K562 (cell line): ENCODE data around the gene AIF1. TPM values are rescaled to one million over a fixed set of nuclear protein-coding genes. Genes with fewer than 3 reads are reported as not detected.

Experiments
- BCOR ChIP-seq: fragments of 450-650 bp; IDR thresholded peaks from 2 replicates; pipeline ENCODE4 v1.6.1; 2016
- CBX1 ChIP-seq: sonication (generic); IDR thresholded peaks from 2 replicates; pipeline ENCODE4 v1.6.1; 2016; ENCODE audit warnings: antibody characterized with exemption, low read depth, mild to moderate bottlenecking
- CBX2 ChIP-seq: fragments of 200-600 bp; sonication (generic); IDR thresholded peaks from one replicate; pipeline ENCODE4 v1.6.1; 2012; ENCODE audit warnings: mild to moderate bottlenecking, low read length, inconsistent platforms; ENCODE audit not compliant: insufficient read depth, poor library complexity, severe bottlenecking
- CHD2 ChIP-seq: IDR thresholded peaks from 2 replicates; pipeline ENCODE4 v1.6.1; 2011; ENCODE audit warnings: low read depth, low read length
- FUS ChIP-seq: fragments of 200-400 bp; formaldehyde crosslinking; optimal IDR thresholded peaks from 2 replicates; pipeline ENCODE3; 2017; ENCODE audit warnings: low read depth, low read length
- ILF3 ChIP-seq: fragments of 450-650 bp; IDR thresholded peaks from 2 replicates; pipeline ENCODE4 v1.6.1; 2018; ENCODE audit warnings: antibody characterized with exemption, mild to moderate bottlenecking, moderate library complexity, borderline replicate concordance
- KLF13 ChIP-seq: fragments of 450-650 bp; IDR thresholded peaks from 2 replicates; pipeline ENCODE4 v1.6.1; 2016; ENCODE audit warnings: missing genetic modification characterization, low read depth, mild to moderate bottlenecking, missing compliant biosample characterization, moderate library complexity, borderline replicate concordance
- NR3C1 ChIP-seq: sonication (generic); formaldehyde crosslinking; IDR thresholded peaks from 2 replicates; pipeline ENCODE4 v1.8.1; 2022; ENCODE audit warnings: missing genetic modification reagents
- RBM14 ChIP-seq: fragments of 200-400 bp; formaldehyde crosslinking; IDR thresholded peaks from 2 replicates; pipeline ENCODE4 v1.6.1; 2018; ENCODE audit warnings: low read depth, mild to moderate bottlenecking, low read length, moderate library complexity, borderline replicate concordance; ENCODE audit not compliant: insufficient read depth
- SRSF7 ChIP-seq: fragments of 200-400 bp; formaldehyde crosslinking; optimal IDR thresholded peaks from 2 replicates; pipeline ENCODE3; 2017; ENCODE audit warnings: mild to moderate bottlenecking, low read depth, low read length
- STAT5A ChIP-seq: IDR thresholded peaks from 2 replicates; pipeline ENCODE4 v1.6.1; 2012; ENCODE audit warnings: low read length, inconsistent platforms, borderline replicate concordance
- ZBTB1 ChIP-seq: sonication (generic); formaldehyde crosslinking; IDR thresholded peaks from 2 replicates; pipeline ENCODE4 v1.8.1; 2023; ENCODE audit warnings: missing genetic modification reagents, low read depth, mild to moderate bottlenecking, borderline replicate concordance
- ZNF76 ChIP-seq: fragments of 250-450 bp; sonication (Bioruptor Pico); IDR thresholded peaks from 2 replicates; pipeline ENCODE4 v1.4.0; 2020; ENCODE audit warnings: mild to moderate bottlenecking, moderate library complexity, borderline replicate concordance
- polyA plus RNA-seq, 8 experiments: library from polyadenylated mRNA; depleted of rRNA in 4 of 8; stranded (reverse) in 5 of 8; unstranded in 3 of 8; fragments of >200 nt; fragmentation: Nextera tagmentation in 2 of 8; fragmentation: Illumina TruSeq in 1 of 8; extraction: Ambion mirVana in 2 of 8; extraction: Trizol in 1 of 8; gene quantifications; 2 replicates each; pipeline versions ENCODE4 v1.2.1 to v1.2.3, GENCODE V29; 2011 to 2014; ENCODE audit warnings: inconsistent platforms in 1 of 8, missing spikeins in 1 of 8
- total RNA-seq, 7 experiments: library from RNA; depleted of rRNA in 6 of 7; stranded (reverse); fragments of >200 nt in 6 of 7; fragmentation: Illumina TruSeq in 2 of 7; extraction: Trizol in 2 of 7; gene quantifications; 2 replicates each; pipeline versions ENCODE4 v1.2.1 to v1.2.3, GENCODE V29; 2011 to 2021; ENCODE audit warnings: low replicate concordance in 1 of 7
- TF ChIP-seq, protein P1 (sequence below): sonication (generic); formaldehyde crosslinking; IDR thresholded peaks from 2 replicates; pipeline ENCODE4 v1.8.0; 2022; ENCODE audit warnings: mild to moderate bottlenecking, missing genetic modification reagents
- TF ChIP-seq, protein P2 (sequence below): sonication (generic); formaldehyde crosslinking; IDR thresholded peaks from 2 replicates; pipeline ENCODE4 v1.8.0; 2023; ENCODE audit warnings: mild to moderate bottlenecking, missing genetic modification reagents
- TF ChIP-seq, protein P3 (sequence below): sonication (generic); formaldehyde crosslinking; IDR thresholded peaks from 2 replicates; pipeline ENCODE4 v1.8.1; 2023; ENCODE audit warnings: missing genetic modification reagents, mild to moderate bottlenecking, borderline replicate concordance

The AIF1 gene
- total and polyA plus RNA-seq, 9 of the 15 experiments (the other 6 are each of a cell fraction or from before 2014, with no cell fraction given), result 9.4 to 33.4 (median 19.4) TPM

DNA sequence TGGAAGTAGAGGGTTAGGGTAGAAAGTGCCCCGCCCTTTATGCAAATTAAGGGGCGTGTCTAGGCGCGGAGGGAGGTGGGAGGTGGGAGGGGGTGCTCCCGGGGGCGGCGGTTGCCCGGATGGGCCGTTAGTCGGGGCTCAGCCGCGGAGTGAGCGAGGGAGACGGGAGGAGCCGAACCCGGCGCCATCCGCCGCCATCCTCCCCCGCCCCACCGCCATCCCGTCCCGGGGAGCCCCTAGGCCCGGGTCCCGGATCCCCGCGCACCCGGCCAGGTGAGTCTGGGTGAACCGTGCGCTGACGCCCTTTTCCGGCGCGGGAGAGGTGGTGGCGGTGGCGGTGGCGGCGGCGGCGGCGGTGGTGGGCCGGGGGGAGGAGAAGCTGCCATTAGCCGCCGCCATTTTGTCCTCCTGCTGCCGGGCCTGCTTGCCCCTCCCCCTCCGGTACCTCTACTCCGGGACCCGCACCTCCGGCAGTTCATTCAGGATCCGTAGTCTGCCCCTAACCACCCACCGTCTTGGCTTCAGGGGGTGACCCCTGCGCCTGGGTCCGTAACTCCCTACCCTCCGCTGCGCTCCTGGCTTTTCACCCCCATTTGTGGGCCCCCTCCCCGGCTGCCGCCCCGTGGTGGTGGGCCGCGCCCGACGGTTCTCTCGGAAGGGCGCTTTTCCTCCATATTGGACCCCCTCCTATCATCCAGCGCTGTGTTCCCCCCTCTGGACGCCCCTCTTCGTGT lies 5.7 kb downstream of the AIF1 start, which contains the start of gene PRRC2A (continued):
- TF ChIP-seq, protein P1, sequence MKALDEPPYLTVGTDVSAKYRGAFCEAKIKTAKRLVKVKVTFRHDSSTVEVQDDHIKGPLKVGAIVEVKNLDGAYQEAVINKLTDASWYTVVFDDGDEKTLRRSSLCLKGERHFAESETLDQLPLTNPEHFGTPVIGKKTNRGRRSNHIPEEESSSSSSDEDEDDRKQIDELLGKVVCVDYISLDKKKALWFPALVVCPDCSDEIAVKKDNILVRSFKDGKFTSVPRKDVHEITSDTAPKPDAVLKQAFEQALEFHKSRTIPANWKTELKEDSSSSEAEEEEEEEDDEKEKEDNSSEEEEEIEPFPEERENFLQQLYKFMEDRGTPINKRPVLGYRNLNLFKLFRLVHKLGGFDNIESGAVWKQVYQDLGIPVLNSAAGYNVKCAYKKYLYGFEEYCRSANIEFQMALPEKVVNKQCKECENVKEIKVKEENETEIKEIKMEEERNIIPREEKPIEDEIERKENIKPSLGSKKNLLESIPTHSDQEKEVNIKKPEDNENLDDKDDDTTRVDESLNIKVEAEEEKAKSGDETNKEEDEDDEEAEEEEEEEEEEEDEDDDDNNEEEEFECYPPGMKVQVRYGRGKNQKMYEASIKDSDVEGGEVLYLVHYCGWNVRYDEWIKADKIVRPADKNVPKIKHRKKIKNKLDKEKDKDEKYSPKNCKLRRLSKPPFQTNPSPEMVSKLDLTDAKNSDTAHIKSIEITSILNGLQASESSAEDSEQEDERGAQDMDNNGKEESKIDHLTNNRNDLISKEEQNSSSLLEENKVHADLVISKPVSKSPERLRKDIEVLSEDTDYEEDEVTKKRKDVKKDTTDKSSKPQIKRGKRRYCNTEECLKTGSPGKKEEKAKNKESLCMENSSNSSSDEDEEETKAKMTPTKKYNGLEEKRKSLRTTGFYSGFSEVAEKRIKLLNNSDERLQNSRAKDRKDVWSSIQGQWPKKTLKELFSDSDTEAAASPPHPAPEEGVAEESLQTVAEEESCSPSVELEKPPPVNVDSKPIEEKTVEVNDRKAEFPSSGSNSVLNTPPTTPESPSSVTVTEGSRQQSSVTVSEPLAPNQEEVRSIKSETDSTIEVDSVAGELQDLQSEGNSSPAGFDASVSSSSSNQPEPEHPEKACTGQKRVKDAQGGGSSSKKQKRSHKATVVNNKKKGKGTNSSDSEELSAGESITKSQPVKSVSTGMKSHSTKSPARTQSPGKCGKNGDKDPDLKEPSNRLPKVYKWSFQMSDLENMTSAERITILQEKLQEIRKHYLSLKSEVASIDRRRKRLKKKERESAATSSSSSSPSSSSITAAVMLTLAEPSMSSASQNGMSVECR, result 0 out of 2 replicates have a peak, but pooled peaks have one; percentile 60
- TF ChIP-seq STAT5A (no peak), FUS (peak; percentile 59), CBX2 (no peak), CBX1 (no peak), ZBTB1 (CRISPR knock-in tag) (peak; percentile 99), ZNF76 (CRISPR knock-in tag) (no peak), ILF3 (no peak; the same call in 1 of the 2 replicates), RBM14 (no peak), NR3C1 (CRISPR knock-in tag) (0 out of 2 replicates have a peak, but pooled peaks have one; percentile 61), KLF13 (peak; percentile 48), SRSF7 (no peak), CHD2 (peak; percentile 59), BCOR (no peak; the same call in 1 of the 2 replicates)
- TF ChIP-seq, protein P2, sequence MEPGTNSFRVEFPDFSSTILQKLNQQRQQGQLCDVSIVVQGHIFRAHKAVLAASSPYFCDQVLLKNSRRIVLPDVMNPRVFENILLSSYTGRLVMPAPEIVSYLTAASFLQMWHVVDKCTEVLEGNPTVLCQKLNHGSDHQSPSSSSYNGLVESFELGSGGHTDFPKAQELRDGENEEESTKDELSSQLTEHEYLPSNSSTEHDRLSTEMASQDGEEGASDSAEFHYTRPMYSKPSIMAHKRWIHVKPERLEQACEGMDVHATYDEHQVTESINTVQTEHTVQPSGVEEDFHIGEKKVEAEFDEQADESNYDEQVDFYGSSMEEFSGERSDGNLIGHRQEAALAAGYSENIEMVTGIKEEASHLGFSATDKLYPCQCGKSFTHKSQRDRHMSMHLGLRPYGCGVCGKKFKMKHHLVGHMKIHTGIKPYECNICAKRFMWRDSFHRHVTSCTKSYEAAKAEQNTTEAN (CRISPR knock-in tag), result no peak
- TF ChIP-seq, protein P3, sequence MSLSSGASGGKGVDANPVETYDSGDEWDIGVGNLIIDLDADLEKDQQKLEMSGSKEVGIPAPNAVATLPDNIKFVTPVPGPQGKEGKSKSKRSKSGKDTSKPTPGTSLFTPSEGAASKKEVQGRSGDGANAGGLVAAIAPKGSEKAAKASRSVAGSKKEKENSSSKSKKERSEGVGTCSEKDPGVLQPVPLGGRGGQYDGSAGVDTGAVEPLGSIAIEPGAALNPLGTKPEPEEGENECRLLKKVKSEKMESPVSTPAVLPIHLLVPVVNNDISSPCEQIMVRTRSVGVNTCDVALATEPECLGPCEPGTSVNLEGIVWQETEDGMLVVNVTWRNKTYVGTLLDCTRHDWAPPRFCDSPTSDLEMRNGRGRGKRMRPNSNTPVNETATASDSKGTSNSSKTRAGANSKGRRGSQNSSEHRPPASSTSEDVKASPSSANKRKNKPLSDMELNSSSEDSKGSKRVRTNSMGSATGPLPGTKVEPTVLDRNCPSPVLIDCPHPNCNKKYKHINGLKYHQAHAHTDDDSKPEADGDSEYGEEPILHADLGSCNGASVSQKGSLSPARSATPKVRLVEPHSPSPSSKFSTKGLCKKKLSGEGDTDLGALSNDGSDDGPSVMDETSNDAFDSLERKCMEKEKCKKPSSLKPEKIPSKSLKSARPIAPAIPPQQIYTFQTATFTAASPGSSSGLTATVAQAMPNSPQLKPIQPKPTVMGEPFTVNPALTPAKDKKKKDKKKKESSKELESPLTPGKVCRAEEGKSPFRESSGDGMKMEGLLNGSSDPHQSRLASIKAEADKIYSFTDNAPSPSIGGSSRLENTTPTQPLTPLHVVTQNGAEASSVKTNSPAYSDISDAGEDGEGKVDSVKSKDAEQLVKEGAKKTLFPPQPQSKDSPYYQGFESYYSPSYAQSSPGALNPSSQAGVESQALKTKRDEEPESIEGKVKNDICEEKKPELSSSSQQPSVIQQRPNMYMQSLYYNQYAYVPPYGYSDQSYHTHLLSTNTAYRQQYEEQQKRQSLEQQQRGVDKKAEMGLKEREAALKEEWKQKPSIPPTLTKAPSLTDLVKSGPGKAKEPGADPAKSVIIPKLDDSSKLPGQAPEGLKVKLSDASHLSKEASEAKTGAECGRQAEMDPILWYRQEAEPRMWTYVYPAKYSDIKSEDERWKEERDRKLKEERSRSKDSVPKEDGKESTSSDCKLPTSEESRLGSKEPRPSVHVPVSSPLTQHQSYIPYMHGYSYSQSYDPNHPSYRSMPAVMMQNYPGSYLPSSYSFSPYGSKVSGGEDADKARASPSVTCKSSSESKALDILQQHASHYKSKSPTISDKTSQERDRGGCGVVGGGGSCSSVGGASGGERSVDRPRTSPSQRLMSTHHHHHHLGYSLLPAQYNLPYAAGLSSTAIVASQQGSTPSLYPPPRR (CRISPR knock-in tag), result no peak
